Hypothalamus (tissue), 51 donors: ENCODE data around the gene VWA5B2.

Experiments
- DNase-seq, 51 donors: peaks; one replicate each; lab custom pipeline; 2025; lab: John Stamatoyannopoulos, UW

VWA5B2 gene

DNA sequence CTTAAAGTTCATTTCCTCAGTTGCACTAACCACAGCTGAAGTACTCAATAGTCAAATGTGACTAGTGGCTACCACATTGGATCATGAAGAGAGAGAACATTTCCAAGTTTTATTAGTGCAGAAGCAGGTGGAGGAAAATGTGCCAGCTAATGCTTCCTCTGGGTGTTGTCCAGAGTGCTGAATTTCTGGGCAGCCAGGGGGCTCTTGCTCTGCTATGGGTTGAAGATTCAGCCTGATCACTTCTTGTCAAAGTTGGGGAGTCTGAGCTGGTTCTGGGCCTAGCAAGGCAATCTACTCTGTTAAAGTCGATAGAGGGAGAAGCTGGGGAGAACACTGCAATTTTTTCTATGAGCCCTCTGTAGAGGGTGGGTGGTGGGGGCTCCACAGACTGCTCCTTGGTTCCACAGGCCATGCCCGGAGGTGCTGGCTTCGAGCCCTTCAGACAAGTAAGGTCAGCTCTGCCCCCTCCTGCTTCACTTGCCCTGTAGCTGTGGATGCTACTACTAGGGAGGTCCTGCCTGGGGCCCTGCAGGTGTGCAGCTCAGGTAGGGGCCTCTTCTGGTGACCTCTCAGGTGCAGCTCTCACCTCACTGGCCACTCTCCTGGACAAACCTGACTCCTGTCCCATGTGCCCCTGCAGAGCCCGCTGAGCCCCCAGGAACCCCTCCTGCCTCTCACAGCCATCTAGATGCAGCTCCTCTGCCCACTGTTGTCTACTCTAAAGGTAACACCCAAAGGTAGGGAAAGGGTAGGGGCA, 11.2 kb downstream of the VWA5B2 start:
- DNase-seq: no peak

DNA sequence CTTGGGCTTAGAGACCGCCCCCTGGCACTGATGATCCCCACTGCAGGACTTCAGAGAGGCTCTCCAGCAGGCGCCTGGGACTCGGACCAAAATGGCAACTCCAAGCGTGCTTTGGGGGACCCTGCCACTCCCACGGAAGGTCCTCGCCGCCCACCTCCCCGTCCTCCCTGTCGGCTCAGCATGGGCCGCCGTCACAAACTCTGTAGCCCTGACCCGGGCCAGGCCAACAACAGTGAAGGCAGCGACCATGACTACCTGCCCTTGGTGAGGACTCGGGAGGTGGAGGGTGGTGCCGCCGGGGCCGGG, 11.7 kb downstream of the VWA5B2 start:
- no peak for DNase-seq

DNA sequence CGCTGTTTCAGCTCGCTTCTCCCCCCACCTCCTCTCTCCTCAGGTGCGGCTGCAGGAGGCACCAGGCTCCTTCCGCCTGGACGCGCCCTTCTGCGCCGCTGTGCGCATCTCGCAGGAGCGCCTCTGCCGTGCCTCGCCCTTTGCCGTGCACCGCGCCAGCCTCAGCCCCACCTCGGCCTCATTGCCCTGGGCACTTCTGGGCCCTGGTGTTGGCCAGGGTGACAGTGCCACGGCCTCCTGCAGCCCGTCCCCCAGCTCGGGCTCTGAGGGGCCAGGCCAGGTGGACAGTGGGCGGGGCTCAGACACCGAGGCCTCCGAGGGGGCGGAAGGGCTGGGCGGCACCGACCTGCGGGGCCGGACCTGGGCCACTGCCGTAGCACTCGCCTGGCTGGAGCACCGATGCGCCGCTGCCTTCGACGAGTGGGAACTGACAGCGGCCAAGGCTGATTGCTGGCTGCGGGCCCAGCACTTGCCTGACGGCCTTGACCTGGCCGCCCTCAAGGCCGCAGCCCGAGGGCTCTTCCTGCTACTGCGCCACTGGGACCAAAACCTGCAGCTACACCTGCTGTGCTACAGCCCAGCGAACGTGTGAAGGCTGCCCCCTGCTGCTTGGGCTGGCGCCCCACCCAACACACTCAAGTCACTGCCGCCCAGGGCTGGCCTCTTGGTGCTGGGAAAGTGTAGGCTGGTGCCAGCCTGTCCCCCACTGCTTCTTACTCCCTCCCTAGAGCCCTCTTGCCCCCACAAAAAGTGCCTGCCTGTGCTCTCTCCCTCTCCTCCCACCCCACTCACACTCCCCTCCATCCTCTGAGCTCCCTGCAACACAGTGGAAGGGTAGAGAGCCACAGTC, 12.3 kb downstream of the VWA5B2 start:
- no peak for DNase-seq

DNA sequence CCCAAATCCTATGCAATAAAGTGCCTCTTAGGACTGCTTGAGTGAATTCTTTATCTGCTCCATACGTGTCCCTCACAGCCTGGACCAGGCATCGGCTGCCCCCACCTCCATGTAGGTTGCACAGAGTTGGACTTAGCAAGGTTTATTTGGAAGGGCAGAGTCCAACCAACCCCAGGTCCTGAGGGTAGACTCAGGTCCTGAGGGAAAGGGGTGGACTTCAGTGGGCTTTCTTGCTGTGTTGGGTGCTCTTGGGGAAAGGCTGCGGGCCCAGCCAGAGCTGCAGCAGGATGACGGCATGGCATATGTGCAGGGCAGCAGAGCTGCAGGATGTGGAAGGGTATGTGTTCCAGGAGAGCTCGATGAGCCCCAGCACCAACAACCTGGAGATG, 12.9 kb downstream of the VWA5B2 start:
- no peak for DNase-seq

DNA sequence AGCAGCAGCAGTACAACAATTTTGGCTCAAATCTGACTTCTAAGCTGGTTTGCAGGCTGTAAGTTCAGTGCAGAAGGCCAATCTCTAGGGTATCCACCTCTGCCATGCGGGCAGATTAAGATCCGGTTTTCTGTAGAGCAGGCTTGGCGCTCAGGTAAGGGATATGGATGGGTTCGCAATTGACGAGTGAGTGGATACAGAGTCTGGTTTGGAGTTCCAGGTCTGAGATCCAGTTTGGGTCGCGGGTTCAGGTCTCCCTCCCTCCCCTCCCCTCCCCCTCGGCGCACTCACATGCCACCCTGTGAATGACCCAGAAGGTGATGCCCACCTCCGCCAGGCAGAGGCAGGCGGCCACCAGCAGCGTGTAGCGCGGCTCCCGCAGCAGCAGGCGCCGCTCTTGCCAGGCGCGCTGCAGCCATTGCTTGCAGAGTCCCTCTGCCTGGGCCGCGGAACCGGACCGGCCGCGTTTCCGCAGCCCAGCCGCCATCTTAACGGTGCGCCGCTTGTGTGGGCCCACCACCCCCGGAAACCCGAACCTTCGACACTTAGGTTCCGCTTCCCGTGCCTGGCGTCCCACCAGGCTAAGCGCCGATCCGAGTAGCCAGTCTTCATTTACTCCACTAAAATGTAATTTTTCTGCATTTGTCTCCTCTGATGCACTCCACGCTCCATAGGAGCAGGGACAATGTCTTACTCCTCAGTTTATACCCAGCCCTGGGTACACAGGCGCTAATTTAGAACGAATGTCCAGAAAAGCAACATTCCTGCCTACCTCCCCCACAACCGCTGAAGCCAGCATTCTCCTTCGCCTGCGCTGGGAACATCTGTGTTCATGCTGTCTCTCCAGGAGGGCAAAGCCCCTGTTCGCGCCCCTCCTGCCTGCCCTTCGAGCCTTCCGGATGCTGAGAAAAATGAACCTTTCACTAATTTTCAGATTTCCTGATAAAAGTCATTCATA, 19.3 kb downstream of the VWA5B2 start, which contains the start of gene ALG3:
ALG3 (minus strand) TSS at position 509 of the 958 bp plus-strand sequence; CDS start at position 487, 22 bp downstream.
- DNase-seq: peak; percentile 37 to 90 (median 66)

DNA sequence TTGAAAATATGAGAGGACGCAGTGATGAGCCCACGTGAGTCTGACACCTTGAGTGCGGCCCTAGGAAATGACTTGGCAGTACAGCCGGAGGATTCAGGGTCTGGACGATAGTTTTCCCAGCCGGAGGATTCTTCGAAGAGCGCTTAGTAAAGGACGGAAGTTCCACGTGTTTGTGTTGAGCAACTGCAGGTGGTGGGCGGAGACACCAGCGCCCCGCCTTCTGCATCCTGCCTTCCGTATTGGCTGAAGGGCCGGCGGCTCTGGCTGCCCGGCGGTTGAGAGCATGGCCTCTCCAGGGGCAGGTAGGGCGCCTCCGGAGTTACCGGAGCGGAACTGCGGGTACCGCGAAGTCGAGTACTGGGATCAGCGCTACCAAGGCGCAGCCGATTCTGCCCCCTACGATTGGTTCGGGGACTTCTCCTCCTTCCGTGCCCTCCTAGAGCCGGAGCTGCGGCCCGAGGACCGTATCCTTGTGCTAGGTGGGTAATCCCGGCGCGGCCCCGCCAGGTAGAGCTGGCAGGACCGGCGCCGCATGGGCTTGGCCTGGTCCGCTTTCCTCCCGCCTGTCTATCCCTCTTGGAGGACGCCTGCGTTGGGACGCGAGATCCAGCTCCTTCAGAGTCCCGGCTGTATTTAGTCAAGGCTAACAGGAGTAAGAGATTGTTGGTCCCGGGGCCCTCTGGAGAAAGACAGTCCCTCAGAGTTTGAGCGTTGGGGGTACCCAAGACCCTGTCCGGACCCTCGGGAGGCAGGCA, 20.2 kb downstream of the VWA5B2 start, which contains the start of gene EEF1AKMT4:
EEF1AKMT4 (plus strand) TSS at position 261 of the 755 bp plus-strand sequence; CDS start at position 284, 23 bp downstream.
- DNase-seq: peak; percentile 29 to 95 (median 87)

DNA sequence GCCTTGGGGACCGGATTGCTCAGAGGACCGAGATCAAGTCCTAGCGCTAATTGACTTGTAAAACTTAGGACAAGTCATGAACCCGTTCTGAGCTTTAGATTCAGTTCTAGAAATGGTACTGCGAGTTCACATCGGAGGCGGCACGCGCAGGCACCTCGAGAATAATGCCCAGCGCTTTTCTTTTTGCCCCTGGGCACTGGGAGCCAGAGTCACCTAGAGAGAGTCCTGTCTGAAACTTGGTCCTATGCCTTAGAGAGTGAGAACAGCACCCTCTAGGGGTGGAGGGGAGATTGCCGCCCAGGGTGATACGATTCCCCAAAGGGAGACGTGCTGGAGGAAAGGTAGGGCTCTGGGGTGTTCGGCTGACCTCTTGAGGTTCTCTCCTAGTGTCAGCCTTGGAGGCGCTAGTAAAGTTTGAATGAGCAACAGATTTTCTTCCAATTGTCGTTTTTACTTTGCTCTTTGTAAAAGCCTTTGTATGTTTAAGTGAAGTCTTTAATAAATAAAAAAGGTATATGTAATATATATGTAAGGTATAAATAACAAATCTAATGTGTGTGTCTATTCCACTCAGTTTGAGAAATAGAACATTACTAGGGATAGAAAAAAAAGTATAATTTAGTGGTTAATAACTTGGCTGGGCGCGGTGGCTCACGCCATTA, 20.9 kb downstream of the VWA5B2 start:
- peak in 47 of 51 donors; percentile 16 to 89 (median 55) for DNase-seq

DNA sequence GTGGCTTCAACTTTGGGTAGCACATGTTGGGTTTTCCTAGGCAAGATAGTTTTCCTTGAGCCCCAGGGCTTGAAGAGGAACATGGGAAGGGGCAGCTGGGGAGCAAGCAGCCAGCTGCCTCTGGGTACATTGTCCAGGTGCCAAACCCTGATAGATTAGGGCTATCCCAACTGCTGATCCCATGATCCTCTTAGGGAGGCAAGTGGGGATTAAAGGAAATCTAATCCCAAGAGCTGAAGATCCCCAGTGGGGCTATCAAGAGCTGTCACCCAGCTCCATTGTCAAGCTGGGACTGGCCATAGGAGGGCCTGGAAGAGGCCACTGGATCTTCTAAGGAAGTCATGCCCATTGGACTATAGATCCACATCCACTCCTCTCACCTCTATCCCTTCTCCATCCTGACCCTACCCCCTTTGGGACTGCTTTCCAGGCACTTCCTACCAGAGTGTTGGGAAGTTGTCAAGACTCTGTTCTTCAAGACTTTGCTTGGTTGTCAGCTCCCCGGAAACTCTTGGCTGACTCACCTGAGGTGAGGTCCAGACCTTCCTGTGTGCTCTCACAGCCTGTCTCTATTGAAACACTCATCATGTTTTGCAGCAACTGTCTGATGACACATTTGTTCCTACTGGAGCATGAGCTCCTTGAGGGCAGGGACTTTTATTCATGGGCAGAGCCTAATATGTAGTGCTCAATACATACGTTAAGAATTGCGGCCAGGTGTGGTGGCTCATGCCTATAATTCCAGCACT, 26.1 kb downstream of the VWA5B2 start:
- DNase-seq: no peak

DNA sequence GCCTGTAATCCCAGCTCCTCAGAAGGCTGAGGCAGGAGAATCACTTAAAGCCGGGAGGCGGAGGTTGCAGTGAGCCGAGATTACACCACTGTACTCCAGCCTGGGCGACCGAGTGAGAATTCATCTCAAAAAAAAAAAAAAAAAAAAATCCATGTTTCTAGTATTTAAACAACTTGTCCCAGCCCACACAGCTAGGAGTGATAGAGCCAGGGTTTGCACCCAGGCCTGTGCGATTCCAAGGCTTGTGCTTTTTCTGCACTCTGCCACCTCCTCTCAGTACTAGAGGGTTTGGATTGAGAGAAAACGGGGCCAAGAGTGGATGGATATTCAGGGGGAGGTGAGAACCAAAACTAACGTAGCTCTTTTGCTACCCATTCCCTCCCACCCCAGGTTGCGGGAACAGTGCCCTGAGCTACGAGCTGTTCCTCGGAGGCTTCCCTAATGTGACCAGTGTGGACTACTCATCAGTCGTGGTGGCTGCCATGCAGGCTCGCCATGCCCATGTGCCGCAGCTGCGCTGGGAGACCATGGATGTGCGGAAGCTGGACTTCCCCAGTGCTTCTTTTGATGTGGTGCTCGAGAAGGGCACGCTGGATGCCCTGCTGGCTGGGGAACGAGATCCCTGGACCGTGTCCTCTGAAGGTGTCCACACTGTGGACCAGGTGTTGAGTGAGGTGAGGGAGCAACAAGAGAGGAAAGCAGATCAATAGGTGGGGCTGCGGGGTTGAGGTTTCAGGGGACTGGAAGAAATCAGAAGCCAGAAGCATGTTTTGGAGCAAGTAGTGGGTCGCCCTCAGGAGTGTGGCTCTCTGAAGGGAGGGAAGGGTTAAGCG, 27.9 kb downstream of the VWA5B2 start:
- DNase-seq: peak in 1 of 51 donors; percentile 13

DNA sequence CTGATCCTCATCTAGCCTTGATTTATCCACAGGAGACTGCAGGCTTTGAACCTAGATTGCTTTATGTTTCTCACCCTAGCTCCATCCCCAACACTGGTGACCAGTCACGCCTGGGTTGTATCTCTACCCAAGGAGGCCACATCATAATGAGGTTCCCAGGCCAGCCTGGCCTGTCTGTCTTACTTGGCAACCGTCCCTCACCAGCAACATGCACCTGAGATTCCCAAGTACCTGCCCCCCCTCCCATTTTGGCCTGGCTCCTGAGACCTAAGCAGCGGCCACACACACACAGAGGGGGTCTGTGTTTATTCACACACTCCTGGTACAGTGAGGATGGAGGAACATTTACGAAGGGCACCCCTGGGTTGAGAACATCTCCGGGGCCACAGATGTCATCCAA, 29.5 kb downstream of the VWA5B2 start:
- DNase-seq: no peak

DNA sequence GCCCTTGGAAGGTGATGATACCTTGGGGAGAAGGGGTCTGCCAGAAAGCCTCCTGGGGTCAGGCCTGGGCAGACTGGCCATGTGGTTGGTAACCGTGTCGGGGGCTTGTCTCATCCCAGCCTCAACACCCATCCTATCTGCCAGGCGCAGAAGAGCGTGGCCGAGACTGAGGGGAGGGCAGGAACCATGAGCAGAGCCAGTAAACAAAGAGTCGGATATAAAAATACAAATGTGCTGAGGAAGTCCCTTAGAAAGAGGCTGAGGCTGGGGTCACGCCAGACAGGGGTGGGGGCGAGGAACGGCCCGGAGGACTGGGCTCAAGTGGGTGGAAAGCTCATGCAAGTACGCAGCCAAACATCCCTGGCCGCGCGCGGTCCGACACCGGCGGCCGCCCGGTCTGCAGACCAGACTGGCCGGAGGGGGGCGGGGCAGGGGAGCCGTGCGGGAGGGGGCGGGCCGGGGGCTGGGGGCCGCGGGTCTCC, 30.1 kb downstream of the VWA5B2 start:
- DNase-seq: peak in 4 of 51 donors; percentile 6 to 46 (median 34)

DNA sequence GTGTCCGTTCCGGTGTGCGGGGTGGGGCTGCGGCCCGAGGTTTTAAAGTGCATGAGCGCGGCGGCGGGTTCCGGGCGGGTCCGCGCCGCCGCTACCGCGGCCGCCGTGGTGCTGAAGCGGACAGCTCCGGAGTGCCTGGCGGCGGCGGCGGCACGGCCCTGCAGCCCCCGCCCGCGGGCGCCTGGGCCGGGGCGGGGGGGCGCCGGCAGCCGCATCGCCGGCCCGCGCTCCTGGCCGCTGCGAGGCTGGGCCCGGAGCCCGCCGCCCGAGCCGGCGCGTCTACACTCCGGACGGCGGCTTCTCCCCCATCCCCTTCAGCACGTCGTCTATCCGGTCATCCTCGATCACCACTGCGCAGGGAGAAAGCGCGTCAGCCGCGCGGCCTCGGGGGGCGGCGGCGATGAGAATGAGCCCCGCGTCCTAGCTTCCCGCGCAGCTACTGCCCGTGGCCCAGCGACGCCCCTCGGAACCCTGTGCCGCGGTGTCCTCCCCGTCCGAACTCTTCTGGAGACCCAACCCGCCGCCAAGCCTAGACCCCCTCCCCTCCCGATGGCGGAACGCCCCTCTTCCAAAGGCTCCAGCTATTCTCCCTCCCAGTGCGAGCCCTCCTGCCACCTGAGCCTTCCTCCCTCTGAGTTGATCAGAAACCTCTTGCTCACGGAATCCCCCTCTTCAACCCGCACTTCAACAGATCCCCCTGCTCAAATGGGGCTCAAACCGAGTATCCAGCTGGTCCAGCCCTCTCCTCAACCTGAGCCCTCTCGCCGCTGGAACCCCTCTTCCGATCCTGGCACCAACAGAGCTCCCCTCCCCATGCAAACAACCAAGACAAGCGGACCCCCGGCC, 30.7 kb downstream of the VWA5B2 start:
- peak in 14 of 51 donors; percentile 6 to 62 (median 25) for DNase-seq

DNA sequence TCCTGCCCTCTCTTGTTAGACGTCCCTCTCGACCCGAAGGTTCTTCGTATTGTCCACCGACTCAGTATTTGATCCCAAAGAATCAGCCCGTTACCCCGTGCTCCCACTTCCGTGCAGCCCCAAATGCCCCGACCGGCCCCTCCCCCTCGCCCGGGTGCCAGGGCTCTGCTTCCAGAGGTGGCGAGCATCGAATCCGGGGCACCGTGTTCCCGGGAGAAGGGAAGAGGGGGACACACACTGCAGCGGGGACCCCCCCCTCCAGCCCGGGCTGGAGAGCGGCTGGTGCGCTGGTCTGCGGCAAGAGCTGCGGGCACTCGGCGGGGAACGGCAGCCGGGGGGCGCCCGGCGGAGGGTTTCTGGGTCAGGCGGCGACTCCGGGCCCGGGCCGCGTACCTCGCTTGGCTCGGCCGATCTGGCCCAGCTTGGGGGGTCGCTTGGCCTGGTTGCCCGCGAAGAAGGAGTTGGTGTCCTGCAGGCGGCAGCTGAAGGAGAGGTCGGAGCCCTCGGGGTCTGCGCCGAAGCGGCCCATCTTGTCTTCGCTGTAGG, 31.4 kb downstream of the VWA5B2 start:
- DNase-seq: peak in 2 of 51 donors; percentile 22 to 33

DNA sequence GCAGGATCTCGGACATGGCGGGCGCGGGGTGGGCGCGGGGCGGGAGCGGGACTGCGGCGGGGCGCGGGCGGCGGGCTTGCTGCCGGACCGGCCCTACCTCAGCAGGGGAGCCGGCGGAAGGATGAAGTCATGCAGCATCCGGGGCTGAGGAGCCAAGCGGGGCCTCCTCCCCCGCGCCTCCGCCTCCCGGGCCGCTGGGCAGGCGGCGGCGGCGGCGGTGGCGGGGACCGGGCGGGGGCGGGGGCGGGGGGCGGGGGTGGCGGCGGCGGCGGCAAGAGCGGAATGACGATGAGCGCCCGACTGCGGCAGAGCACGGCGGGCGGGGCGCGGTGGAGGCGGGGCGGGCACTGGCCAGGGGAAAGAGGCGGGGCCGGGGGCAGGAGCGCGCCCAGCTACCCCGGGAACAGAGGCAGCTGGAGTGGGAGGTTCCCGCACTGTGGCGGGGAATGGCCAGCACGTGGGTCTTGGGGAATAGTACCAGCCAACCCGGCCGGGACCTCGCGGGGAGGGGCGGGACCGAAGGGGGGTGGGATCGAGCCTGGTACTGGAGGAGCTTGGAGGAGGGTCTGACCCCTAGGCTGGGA, 32.0 kb downstream of the VWA5B2 start, which contains the start of gene CAMK2N2:
CAMK2N2 (minus strand) TSS at position 284 of the 584 bp plus-strand sequence; CDS start at position 16, 268 bp downstream.
- DNase-seq: peak in 41 of 51 donors; percentile 19 to 78 (median 55)
